Gastroesophageal sphincter (tissue), 4 donors: ENCODE data around the gene TLE3. TPM values are rescaled to one million over a fixed set of nuclear protein-coding genes. Genes with fewer than 3 reads are reported as not detected.

Experiments
- ATAC-seq: fragments of 150-250 bp; one replicate; pipeline ENCODE4 v1.9.1; 2016; ENCODE audit warnings: mild to moderate bottlenecking, moderate library complexity
- H3K27ac ChIP-seq, 4 donors: fragments of 200-600 bp; sonication (generic) in 3 of 4; 1 replicate in 3 of 4; 2 replicates in 1 of 4; pipeline ENCODE4 v1.5.1; 2016 to 2019
- H3K27me3 ChIP-seq: fragments of 200-600 bp; sonication (generic); one replicate; pipeline ENCODE4 v1.5.1; 2019
- H3K36me3 ChIP-seq, 2 donors: fragments of 200-600 bp; sonication (generic); one replicate each; pipeline ENCODE4 v1.5.1; 2019; ENCODE audit warnings: control low read depth in 1 of 2
- H3K4me1 ChIP-seq, 3 donors: fragments of 200-600 bp; sonication (generic); 1 replicate in 2 of 3; 2 replicates in 1 of 3; pipeline ENCODE4 v1.5.1; 2016 to 2019; ENCODE audit warnings: control low read depth in 2 of 3
- H3K4me3 ChIP-seq, 2 donors: fragments of 200-600 bp; sonication (generic); one replicate each; pipeline ENCODE4 v1.5.1; 2019; ENCODE audit warnings: mild to moderate bottlenecking in 1 of 2, moderate library complexity in 1 of 2
- H3K9me3 ChIP-seq, 3 donors: fragments of 200-600 bp; sonication (generic); one replicate each; pipeline ENCODE4 v1.5.1; 2017 to 2019; ENCODE audit warnings: control low read depth in 2 of 3
- CTCF ChIP-seq, 4 experiments: fragments of 200-600 bp in 2 of 4; fragments of 450-650 bp in 2 of 4; sonication (generic) in 1 of 4; IDR thresholded peaks; one replicate each; pipeline ENCODE4 v1.5.1; 2017 to 2019; ENCODE audit warnings: antibody characterized with exemption in 4 of 4, mild to moderate bottlenecking in 2 of 4, moderate library complexity in 2 of 4
- EP300 ChIP-seq: sonication (generic); formaldehyde crosslinking; IDR thresholded peaks from one replicate; pipeline ENCODE4 v1.6.1; 2017; ENCODE audit warnings: antibody characterized with exemption, mild to moderate bottlenecking
- POLR2A ChIP-seq, 2 donors: fragments of 450-650 bp; IDR thresholded peaks; one replicate each; pipeline ENCODE4 v1.6.1; 2017; ENCODE audit warnings: antibody characterized with exemption in 2 of 2, mild to moderate bottlenecking in 2 of 2, moderate library complexity in 1 of 2
- POLR2AphosphoS5 ChIP-seq: sonication (generic); formaldehyde crosslinking; IDR thresholded peaks from one replicate; pipeline ENCODE4 v1.6.1; 2017; ENCODE audit warnings: antibody characterized with exemption
- WGBS, 2 donors: methylation state at CpG; one replicate each; pipeline ENCODE4 v1.1.5; 2018; ENCODE audit warnings: low coverage in 1 of 2; 5-methylcytosine and 5-hydroxymethylcytosine counted together
- total RNA-seq, 4 donors: library from RNA; depleted of rRNA; stranded (reverse); fragments of >200 nt; gene quantifications; one replicate each; pipeline ENCODE4 v1.1.0, GENCODE V29; 2016

The TLE3 gene
- total RNA-seq, 4 donors from 2014 or later = 32.4 to 81.6 (median 62.6) TPM

- 72 to 78% methylated on average over 2 to 3 of the region's 13 CpGs for WGBS, 2 donors
- TF ChIP-seq EP300 = no peak
- Histone ChIP-seq H3K27me3 (no peaks in the 10 kb centered on the region), H3K4me1 (peaks cover 0 to 43% (median 20%) of the 10 kb centered on the region in 3 donors), H3K4me3 (no peak overlapping the region), H3K36me3 (peaks cover 0 to 75% of the 10 kb centered on the region in 2 donors), H3K9me3 (no peaks in the 10 kb centered on the region), H3K27ac (no peak overlapping the region)
- no peak for ATAC-seq
Observed at GRCh38 chr15:70074380-70074779, 23.3 kb downstream of the TLE3 start.

GRCh38 chr15:70072479-70072878 lies 25.2 kb downstream of the TLE3 start:
- ATAC-seq = no peak
- Histone ChIP-seq H3K27me3 (no peaks in the 10 kb centered on the region), H3K4me1 (peaks cover 0 to 35% (median 5%) of the 10 kb centered on the region in 3 donors), H3K4me3 (no peak overlapping the region), H3K9me3 (no peaks in the 10 kb centered on the region), H3K27ac (no peak overlapping the region), H3K36me3 (peaks cover 0 to 88% of the 10 kb centered on the region in 2 donors)
- TF ChIP-seq POLR2A (IDR thresholded peaks at IDR 0.05) (no peak), POLR2AphosphoS5 (no peak), CTCF (IDR thresholded peaks at IDR 0.05) (no peak), EP300 (no peak)
- WGBS, 2 donors = 100% methylated on average over 2 to 3 of the region's 3 CpGs

GRCh38 chr15:70071799-70072198 lies 25.9 kb downstream of the TLE3 start:
- no peaks in the 10 kb centered on the region for H3K9me3 ChIP-seq
- H3K4me1 ChIP-seq = peaks cover 0 to 33% (median 3%) of the 10 kb centered on the region in 3 donors
- H3K27me3 ChIP-seq = no peaks in the 10 kb centered on the region
- WGBS, 2 donors = 85 to 90% methylated on average over 4 to 6 of the region's 19 CpGs
- H3K4me3 ChIP-seq = no peak overlapping the region
- ATAC-seq = no peak
- peaks cover 0 to 94% of the 10 kb centered on the region in 2 donors for H3K36me3 ChIP-seq
- no peak overlapping the region for H3K27ac ChIP-seq
- TF ChIP-seq EP300 (no peak), CTCF (IDR thresholded peaks at IDR 0.05) (no peak), POLR2AphosphoS5 (no peak), POLR2A (IDR thresholded peaks at IDR 0.05) (no peak)

GRCh38 chr15:70069716-70070115 lies 28.0 kb downstream of the TLE3 start:
- Histone ChIP-seq H3K4me1 (peaks cover 0 to 48% (median 4%) of the 10 kb centered on the region in 3 donors), H3K4me3 (no peak overlapping the region), H3K36me3 (peaks cover 0 to 95% of the 10 kb centered on the region in 2 donors), H3K27me3 (no peaks in the 10 kb centered on the region), H3K27ac (no peak overlapping the region), H3K9me3 (no peaks in the 10 kb centered on the region)
- TF ChIP-seq EP300 (no peak), CTCF (IDR thresholded peaks at IDR 0.05) (no peak), POLR2A (IDR thresholded peaks at IDR 0.05) (no peak), POLR2AphosphoS5 (no peak)
- ATAC-seq = no peak
- WGBS, 2 donors = 93% methylated on average over 3 of the region's 7 CpGs; no CpG with 5 or more reads in 1 of the 2 donors

GRCh38 chr15:70068783-70069565 lies 28.7 kb downstream of the TLE3 start:
- Histone ChIP-seq H3K27me3 (no peaks in the 10 kb centered on the region), H3K4me3 (no peak overlapping the region), H3K4me1 (peaks cover 0 to 56% (median 4%) of the 10 kb centered on the region in 3 donors), H3K27ac (no peak overlapping the region), H3K9me3 (no peaks in the 10 kb centered on the region), H3K36me3 (peaks cover 0 to 94% of the 10 kb centered on the region in 2 donors)
- 83 to 88% methylated on average over 5 to 7 of the region's 9 CpGs for WGBS, 2 donors
- TF ChIP-seq POLR2AphosphoS5 (no peak), POLR2A (IDR thresholded peaks at IDR 0.05) (no peak), EP300 (no peak), CTCF (IDR thresholded peaks at IDR 0.05) (no peak)
- ATAC-seq = no peak
